HepG2 (cell line): ENCODE measurements around the gene IL17RC. TPM values are rescaled to one million over a fixed set of nuclear protein-coding genes. Genes with fewer than 3 reads are reported as not detected.

ENCODE experiments used
- ATF1 ChIP-seq: IDR thresholded peaks from 2 replicates; pipeline ENCODE4 v1.6.1; 2016; ENCODE audit warnings: mild to moderate bottlenecking, control low read depth
- CREB1 ChIP-seq, 2 experiments: fragments of 450-650 bp in 1 of 2; IDR thresholded peaks; 2 replicates each; pipeline ENCODE4 v1.6.1; 2016 to 2017; ENCODE audit warnings: control low read depth in 1 of 2, mild to moderate bottlenecking in 1 of 2, missing compliant biosample characterization in 1 of 2, missing genetic modification characterization in 1 of 2
- ELF3 ChIP-seq: IDR thresholded peaks from 2 replicates; pipeline ENCODE4 v1.6.1; 2016; ENCODE audit warnings: missing genetic modification reagents, missing compliant biosample characterization
- EP300 ChIP-seq, 3 experiments: sonication (generic) in 1 of 3; formaldehyde crosslinking in 1 of 3; IDR thresholded peaks; 2 replicates each; pipeline versions ENCODE4 v1.5.1 to v1.6.1; 2011 to 2020; ENCODE audit warnings: low read depth in 2 of 3, low read length in 2 of 3, borderline replicate concordance in 1 of 3, improper control_type of control experiment in 1 of 3, mild to moderate bottlenecking in 1 of 3, missing genetic modification reagents in 1 of 3, moderate library complexity in 1 of 3
- GATA4 ChIP-seq: sonication (generic); IDR thresholded peaks from 2 replicates; pipeline ENCODE4 v1.6.1; 2016; ENCODE audit warnings: antibody characterized with exemption, low read depth, borderline replicate concordance
- GFI1 ChIP-seq: sonication (generic); formaldehyde crosslinking; IDR thresholded peaks from 2 replicates; pipeline ENCODE4 v1.5.0; 2020; ENCODE audit warnings: missing genetic modification reagents, mild to moderate bottlenecking, borderline replicate concordance
- HDAC2 ChIP-seq: sonication (generic); formaldehyde crosslinking; IDR thresholded peaks from 2 replicates; pipeline ENCODE4 v1.4.0; 2020; ENCODE audit warnings: missing genetic modification reagents
- HNF4A ChIP-seq: sonication (generic); formaldehyde crosslinking; IDR thresholded peaks from 2 replicates; pipeline ENCODE4 v1.4.0; 2020; ENCODE audit warnings: missing genetic modification reagents
- ISL2 ChIP-seq: sonication (generic); formaldehyde crosslinking; IDR thresholded peaks from 2 replicates; pipeline ENCODE4 v1.5.0; 2020; ENCODE audit warnings: missing genetic modification reagents
- KDM3A ChIP-seq: IDR thresholded peaks from 2 replicates; pipeline ENCODE4 v1.6.1; 2018; ENCODE audit warnings: low read depth, missing compliant biosample characterization
- NCOA2 ChIP-seq: sonication (generic); formaldehyde crosslinking; IDR thresholded peaks from 2 replicates; pipeline ENCODE4 v1.8.0; 2022; ENCODE audit warnings: inconsistent platforms
- NR2C2 ChIP-seq: sonication (generic); formaldehyde crosslinking; IDR thresholded peaks from 2 replicates; pipeline ENCODE4 v1.4.0; 2020; ENCODE audit warnings: missing genetic modification reagents, mild to moderate bottlenecking, moderate library complexity, borderline replicate concordance
- PATZ1 ChIP-seq: sonication (generic); formaldehyde crosslinking; IDR thresholded peaks from 2 replicates; pipeline ENCODE4 v1.4.0; 2020; ENCODE audit warnings: missing genetic modification reagents
- PITX1 ChIP-seq: sonication (generic); formaldehyde crosslinking; IDR thresholded peaks from 2 replicates; pipeline ENCODE4 v1.5.1; 2020; ENCODE audit warnings: mild to moderate bottlenecking, missing genetic modification reagents
- REPIN1 ChIP-seq: sonication (generic); formaldehyde crosslinking; IDR thresholded peaks from 2 replicates; pipeline ENCODE4 v1.8.0; 2022; ENCODE audit warnings: missing genetic modification reagents, low read depth, mild to moderate bottlenecking, borderline replicate concordance
- SIX1 ChIP-seq: sonication (generic); formaldehyde crosslinking; IDR thresholded peaks from 2 replicates; pipeline ENCODE4 v1.4.0; 2020; ENCODE audit warnings: missing genetic modification reagents, borderline replicate concordance
- SIX4 ChIP-seq: sonication (generic); formaldehyde crosslinking; IDR thresholded peaks from 2 replicates; pipeline ENCODE4 v1.4.0; 2020; ENCODE audit warnings: missing genetic modification reagents
- TBX2 ChIP-seq: sonication (generic); formaldehyde crosslinking; IDR thresholded peaks from 2 replicates; pipeline ENCODE4 v1.5.0; 2020; ENCODE audit warnings: missing genetic modification reagents, mild to moderate bottlenecking, borderline replicate concordance
- ZBTB3 ChIP-seq: sonication (generic); formaldehyde crosslinking; IDR thresholded peaks from 2 replicates; pipeline ENCODE4 v1.4.0; 2020; ENCODE audit warnings: low read depth, mild to moderate bottlenecking, moderate library complexity, missing genetic modification reagents, borderline replicate concordance
- ZBTB43 ChIP-seq: sonication (generic); formaldehyde crosslinking; conservative IDR thresholded peaks from 2 replicates; pipeline ENCODE4 v1.4.0; 2020; ENCODE audit warnings: missing genetic modification reagents
- ZNF331 ChIP-seq: sonication (generic); formaldehyde crosslinking; IDR thresholded peaks from 2 replicates; pipeline ENCODE4 v1.4.0; 2020; ENCODE audit warnings: missing genetic modification reagents
- ZNF503 ChIP-seq: sonication (generic); formaldehyde crosslinking; IDR thresholded peaks from 2 replicates; pipeline ENCODE4 v1.4.0; 2020; ENCODE audit warnings: missing genetic modification reagents
- ZNF543 ChIP-seq: sonication (generic); formaldehyde crosslinking; IDR thresholded peaks from 2 replicates; pipeline ENCODE4 v1.4.0; 2020; ENCODE audit warnings: mild to moderate bottlenecking, missing genetic modification reagents
- ZNF652 ChIP-seq: IDR thresholded peaks from 2 replicates; pipeline ENCODE4 v1.6.1; 2016; ENCODE audit warnings: low read depth, borderline replicate concordance
- ZNF766 ChIP-seq: sonication (generic); formaldehyde crosslinking; IDR thresholded peaks from 2 replicates; pipeline ENCODE4 v1.5.0; 2020; ENCODE audit warnings: missing genetic modification reagents, borderline replicate concordance
- polyA plus RNA-seq, 8 experiments: library from polyadenylated mRNA; depleted of rRNA in 3 of 8; stranded (reverse) in 7 of 8; unstranded in 1 of 8; fragments of >200 nt; fragmentation: Illumina TruSeq in 4 of 8; extraction: Trizol in 4 of 8; gene quantifications; 2 replicates each; pipeline versions ENCODE4 v1.2.1 to v1.2.3, GENCODE V29; 2011 to 2016; ENCODE audit warnings: low read depth in 4 of 8, missing spikeins in 1 of 8, mixed read lengths in 1 of 8; ENCODE audit not compliant: insufficient read depth in 1 of 8
- total RNA-seq, 5 experiments: library from RNA; depleted of rRNA; stranded (reverse); fragments of >200 nt; fragmentation: Illumina TruSeq; extraction: Trizol; gene quantifications; 2 replicates each; pipeline ENCODE4 v1.2.3, GENCODE V29; 2016; ENCODE audit warnings: low read depth in 1 of 5

The IL17RC gene
- total and polyA plus RNA-seq, 2 of the 13 experiments (the other 11 are each of a cell fraction or from before 2014, with no cell fraction given), result 20.7 to 24.0 TPM

- TF ChIP-seq ZNF766 (CRISPR knock-in tag) (peak; percentile 65; the same call in 1 of the 2 replicates), SIX4 (CRISPR knock-in tag) (peak; percentile 26; the same call in 1 of the 2 replicates), ISL2 (CRISPR knock-in tag) (peak; percentile 56; the same call in 1 of the 2 replicates), PITX1 (CRISPR knock-in tag) (peak; percentile 46; the same call in 1 of the 2 replicates), TBX2 (CRISPR knock-in tag) (peak; percentile 81; the same call in 1 of the 2 replicates), ZBTB3 (CRISPR knock-in tag) (peak; percentile 93; the same call in 1 of the 2 replicates), HDAC2 (CRISPR knock-in tag) (peak; percentile 91), HNF4A (peak; percentile 90), NR2C2 (CRISPR knock-in tag) (peak; percentile 63; the same call in 1 of the 2 replicates), ZNF331 (CRISPR knock-in tag) (0 out of 2 replicates have a peak, but pooled peaks have one; percentile 39), ZNF652 (CRISPR knock-in tag) (peak; percentile 95), REPIN1 (CRISPR knock-in tag) (peak; percentile 20; the same call in 1 of the 2 replicates), ELF3 (CRISPR knock-in tag) (peak; percentile 81), GATA4 (peak; percentile 62; the same call in 1 of the 2 replicates), PATZ1 (CRISPR knock-in tag) (peak; percentile 7; the same call in 1 of the 2 replicates), SIX1 (peak; percentile 42; the same call in 1 of the 2 replicates), NCOA2 (CRISPR knock-in tag) (peak; percentile 81; the same call in 1 of the 2 replicates), ZBTB43 (CRISPR knock-in tag) (0 out of 2 replicates have a peak, but pooled peaks have one; percentile 21), ZNF543 (0 out of 2 replicates have a peak, but pooled peaks have one; percentile 31), ATF1 (0 out of 2 replicates have a peak, but pooled peaks have one; percentile 30), ZNF503 (CRISPR knock-in tag) (peak; percentile 40; the same call in 1 of the 2 replicates), CREB1 (IDR thresholded peaks at IDR 0.05) (peak; percentile 17; the same call in 1 of the 2 replicates), CREB1 (CRISPR knock-in tag; IDR thresholded peaks at IDR 0.05) (peak; percentile 69), KDM3A (CRISPR knock-in tag) (peak; percentile 58; the same call in 1 of the 2 replicates), GFI1 (CRISPR knock-in tag) (peak; percentile 61; the same call in 1 of the 2 replicates), EP300 (IDR thresholded peaks at IDR 0.05; ENCODE audit: low read depth in 2 of 2, low read length in 2 of 2) (peak in 1 of 2 experiments; percentile 76; a peak in 2 of 4 replicates), EP300 (CRISPR knock-in tag; IDR thresholded peaks at IDR 0.05; ENCODE audit: borderline replicate concordance) (peak; percentile 31; the same call in 1 of the 2 replicates)
These were observed 15.9 kb upstream of the IL17RC start (continued) for GRCh38 chr3:9900965-9901415.
